K562 (cell line): ENCODE results near the gene FSTL4. TPM values are rescaled to one million over a fixed set of nuclear protein-coding genes. Genes with fewer than 3 reads are reported as not detected.
A peak's percentile ranks its signal among the peaks of the same experiment; 100 is the strongest.

Source experiments
- ATF4 ChIP-seq: fragments of 450-650 bp; formaldehyde crosslinking; IDR thresholded peaks from 2 replicates; pipeline ENCODE4 v1.4.0; 2022; ENCODE audit warnings: mild to moderate bottlenecking, moderate library complexity
- BCL6 ChIP-seq: fragments of 250-450 bp; sonication (Bioruptor Pico); IDR thresholded peaks from 2 replicates; pipeline ENCODE4 v1.4.0; 2020
- CEBPZ ChIP-seq: fragments of 150-350 bp; IDR thresholded peaks from 2 replicates; pipeline ENCODE4 v1.6.1; 2014; ENCODE audit warnings: low read depth, mild to moderate bottlenecking, low read length, borderline replicate concordance
- ELF2 ChIP-seq: fragments of 250-450 bp; sonication (Bioruptor Pico); IDR thresholded peaks from 2 replicates; pipeline ENCODE4 v1.5.0; 2021; ENCODE audit warnings: mild to moderate bottlenecking
- KLF1 ChIP-seq: fragments of 450-650 bp; IDR thresholded peaks from 2 replicates; pipeline ENCODE4 v1.6.1; 2016; ENCODE audit warnings: missing genetic modification characterization, missing compliant biosample characterization
- MNT ChIP-seq, 2 experiments: fragments of 450-650 bp; conservative IDR thresholded peaks; 2 replicates each; pipeline ENCODE4 v1.6.1; 2017; ENCODE audit warnings: mild to moderate bottlenecking in 2 of 2, moderate library complexity in 2 of 2
- NUFIP1 ChIP-seq: fragments of 450-650 bp; IDR thresholded peaks from 2 replicates; pipeline ENCODE4 v1.6.1; 2018; ENCODE audit not compliant: partially characterized antibody
- POLR2H ChIP-seq: IDR thresholded peaks from 2 replicates; pipeline ENCODE4 v1.6.1; 2016; ENCODE audit warnings: missing genetic modification characterization, low read depth, mild to moderate bottlenecking, control low read depth, missing compliant biosample characterization, moderate library complexity
- RBFOX2 ChIP-seq: fragments of 200-400 bp; formaldehyde crosslinking; IDR thresholded peaks from 2 replicates; pipeline ENCODE4 v1.6.1; 2017; ENCODE audit warnings: low read depth, mild to moderate bottlenecking, low read length, moderate library complexity
- SMARCB1 ChIP-seq: IDR thresholded peaks from 2 replicates; pipeline ENCODE4 v1.6.1; 2011; ENCODE audit warnings: improper control_type of control experiment, low read depth; ENCODE audit not compliant: insufficient read length
- THAP12 ChIP-seq: fragments of 250-450 bp; sonication (Bioruptor Pico); IDR thresholded peaks from 2 replicates; pipeline ENCODE4 v1.9.0; 2021; ENCODE audit warnings: mild to moderate bottlenecking, inconsistent platforms
- VEZF1 ChIP-seq: fragments of 200-800 bp; sonication (Bioruptor generic); IDR thresholded peaks from 2 replicates; pipeline ENCODE4 v1.6.1; 2017; ENCODE audit warnings: missing genetic modification characterization, missing compliant biosample characterization
- ZNF316 ChIP-seq: fragments of 450-650 bp; IDR thresholded peaks from 2 replicates; pipeline ENCODE4 v1.6.1; 2016
- ZNF398 ChIP-seq: fragments of 250-450 bp; sonication (Bioruptor Pico); IDR thresholded peaks from 2 replicates; pipeline ENCODE4 v1.8.0; 2021; ENCODE audit warnings: moderate library complexity, mild to moderate bottlenecking, inconsistent platforms
- ZNF76 ChIP-seq: fragments of 250-450 bp; sonication (Bioruptor Pico); IDR thresholded peaks from 2 replicates; pipeline ENCODE4 v1.4.0; 2020; ENCODE audit warnings: mild to moderate bottlenecking, moderate library complexity, borderline replicate concordance
- polyA plus RNA-seq, 8 experiments: library from polyadenylated mRNA; depleted of rRNA in 4 of 8; stranded (reverse) in 5 of 8; unstranded in 3 of 8; fragments of >200 nt; fragmentation: Nextera tagmentation in 2 of 8; fragmentation: Illumina TruSeq in 1 of 8; extraction: Ambion mirVana in 2 of 8; extraction: Trizol in 1 of 8; gene quantifications; 2 replicates each; pipeline versions ENCODE4 v1.2.1 to v1.2.3, GENCODE V29; 2011 to 2014; ENCODE audit warnings: inconsistent platforms in 1 of 8, missing spikeins in 1 of 8
- total RNA-seq, 7 experiments: library from RNA; depleted of rRNA in 6 of 7; stranded (reverse); fragments of >200 nt in 6 of 7; fragmentation: Illumina TruSeq in 2 of 7; extraction: Trizol in 2 of 7; gene quantifications; 2 replicates each; pipeline versions ENCODE4 v1.2.1 to v1.2.3, GENCODE V29; 2011 to 2021; ENCODE audit warnings: low replicate concordance in 1 of 7

FSTL4 gene
- total and polyA plus RNA-seq, 9 of the 15 experiments (the other 6 are each of a cell fraction or from before 2014, with no cell fraction given), result 0.08 to 0.18 (median 0.10) TPM; not detected in 5

GRCh38 chr5:133240425-133241091 is 371.8 kb downstream of the FSTL4 start (continued):
- peak; percentile 48; the same call in 1 of the 2 replicates for TF ChIP-seq VEZF1 (CRISPR knock-in tag)
- peak; percentile 100 for TF ChIP-seq ZNF316
- no peak for TF ChIP-seq BCL6 (CRISPR knock-in tag)
- TF ChIP-seq RBFOX2, result peak; percentile 60
- no peak for TF ChIP-seq KLF1 (tag)
- peak; percentile 66 for TF ChIP-seq SMARCB1
- no peak for TF ChIP-seq CEBPZ
- TF ChIP-seq NUFIP1, result no peak
- TF ChIP-seq POLR2H (tag), result peak; percentile 65; the same call in 1 of the 2 replicates
- no peak for TF ChIP-seq ATF4
- no peak for TF ChIP-seq ZNF398
- no peak for TF ChIP-seq ZNF76
- TF ChIP-seq ELF2 (CRISPR knock-in tag), result 0 out of 2 replicates have a peak, but pooled peaks have one; percentile 4
- peak; percentile 73 for TF ChIP-seq THAP12 (CRISPR knock-in tag)
- peak; percentile 41 to 67 for TF ChIP-seq MNT (conservative IDR thresholded peaks at IDR 0.05)
